Tibial nerve (tissue), 3 donors: Measurements from ENCODE around the gene KCNC2.

ENCODE experiments used
- POLR2A ChIP-seq, 2 donors: fragments of 450-650 bp; IDR thresholded peaks; one replicate each; pipeline ENCODE4 v1.6.1; 2017; ENCODE audit warnings: antibody characterized with exemption in 2 of 2, mild to moderate bottlenecking in 2 of 2, moderate library complexity in 2 of 2
- TF ChIP-seq, protein P1 (sequence below), 5 experiments: fragments of 200-600 bp in 3 of 5; fragments of 450-650 bp in 2 of 5; sonication (generic) in 3 of 5; IDR thresholded peaks; one replicate each; pipeline ENCODE4 v1.5.1; 2016 to 2019; ENCODE audit warnings: antibody characterized with exemption in 5 of 5, mild to moderate bottlenecking in 3 of 5, moderate library complexity in 2 of 5

DNA sequence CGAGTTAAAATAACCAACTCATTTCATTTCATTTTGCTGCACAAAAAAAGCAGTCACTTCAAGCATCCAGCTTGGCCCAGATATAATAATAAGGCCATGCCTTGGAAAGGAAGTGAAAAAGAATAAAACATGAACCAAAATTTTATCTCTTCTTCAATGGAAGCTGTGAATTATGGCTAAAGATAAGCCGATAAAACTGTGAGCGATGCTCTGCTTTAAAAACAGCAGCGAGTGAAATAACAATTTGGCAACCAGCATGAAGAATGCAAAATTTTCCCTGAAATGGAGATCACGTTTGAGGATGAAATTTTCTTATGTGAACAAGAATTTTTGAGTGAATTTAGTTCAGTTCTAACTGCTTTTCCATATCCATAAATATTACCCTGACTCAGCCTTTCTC is 70.4 kb downstream of the KCNC2 start:
- no peak for TF ChIP-seq POLR2A (IDR thresholded peaks at IDR 0.05)
- TF ChIP-seq, protein P1, sequence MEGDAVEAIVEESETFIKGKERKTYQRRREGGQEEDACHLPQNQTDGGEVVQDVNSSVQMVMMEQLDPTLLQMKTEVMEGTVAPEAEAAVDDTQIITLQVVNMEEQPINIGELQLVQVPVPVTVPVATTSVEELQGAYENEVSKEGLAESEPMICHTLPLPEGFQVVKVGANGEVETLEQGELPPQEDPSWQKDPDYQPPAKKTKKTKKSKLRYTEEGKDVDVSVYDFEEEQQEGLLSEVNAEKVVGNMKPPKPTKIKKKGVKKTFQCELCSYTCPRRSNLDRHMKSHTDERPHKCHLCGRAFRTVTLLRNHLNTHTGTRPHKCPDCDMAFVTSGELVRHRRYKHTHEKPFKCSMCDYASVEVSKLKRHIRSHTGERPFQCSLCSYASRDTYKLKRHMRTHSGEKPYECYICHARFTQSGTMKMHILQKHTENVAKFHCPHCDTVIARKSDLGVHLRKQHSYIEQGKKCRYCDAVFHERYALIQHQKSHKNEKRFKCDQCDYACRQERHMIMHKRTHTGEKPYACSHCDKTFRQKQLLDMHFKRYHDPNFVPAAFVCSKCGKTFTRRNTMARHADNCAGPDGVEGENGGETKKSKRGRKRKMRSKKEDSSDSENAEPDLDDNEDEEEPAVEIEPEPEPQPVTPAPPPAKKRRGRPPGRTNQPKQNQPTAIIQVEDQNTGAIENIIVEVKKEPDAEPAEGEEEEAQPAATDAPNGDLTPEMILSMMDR (IDR thresholded peaks at IDR 0.05) = no peak
